CD14-positive monocyte (primary cell): ENCODE results near the gene SMURF2. TPM values are rescaled to one million over a fixed set of nuclear protein-coding genes. Genes with fewer than 3 reads are reported as not detected.
"Not testable (repeated sequence)": the region's sequence is repeated elsewhere in the genome, so short reads cannot be mapped to it uniquely, and the experiment has no call there.

Experiments
- DNase-seq, 3 donors: peaks; one replicate each; pipeline ENCODE4 v3.0.0-alpha.2; 2011 to 2022
- H2AFZ ChIP-seq: 2 replicates; pipeline ENCODE4 v1.6.0; 2012; ENCODE audit warnings: mild to moderate bottlenecking, low read depth, low read length, inconsistent platforms; ENCODE audit not compliant: insufficient read depth, poor library complexity, severe bottlenecking
- H3K27ac ChIP-seq, 2 donors: 1 replicate in 1 of 2; 2 replicates in 1 of 2; pipeline ENCODE4 v1.5.1; 2012 to 2013; ENCODE audit warnings: low read length in 2 of 2, control low read depth in 1 of 2, inconsistent platforms in 1 of 2, low read depth in 1 of 2, mild to moderate bottlenecking in 1 of 2
- H3K27me3 ChIP-seq, 2 donors: one replicate each; pipeline versions ENCODE4 v1.6.0 to v1.6.1; 2011 to 2013; ENCODE audit warnings: low read length in 2 of 2; ENCODE audit not compliant: control insufficient read depth in 2 of 2, insufficient read depth in 2 of 2
- H3K36me3 ChIP-seq, 2 donors: replicated peaks in 1 of 2; 1 replicate in 1 of 2; 2 replicates in 1 of 2; pipeline versions ENCODE4 v1.5.1 to v1.6.1; 2012 to 2013; ENCODE audit warnings: low read length in 2 of 2, control low read depth in 1 of 2, inconsistent platforms in 1 of 2, mild to moderate bottlenecking in 1 of 2; ENCODE audit not compliant: insufficient read depth in 2 of 2, control insufficient read depth in 1 of 2
- H3K4me1 ChIP-seq, 2 donors: 1 replicate in 1 of 2; 2 replicates in 1 of 2; pipeline versions ENCODE4 v1.5.1 to v1.6.1; 2012 to 2013; ENCODE audit warnings: low read length in 2 of 2, control low read depth in 1 of 2, inconsistent platforms in 1 of 2, mild to moderate bottlenecking in 1 of 2, moderate library complexity in 1 of 2; ENCODE audit not compliant: insufficient read depth in 2 of 2, control insufficient read depth in 1 of 2
- H3K4me2 ChIP-seq: replicated peaks from 2 replicates; pipeline ENCODE3; 2012; ENCODE audit warnings: low read length, moderate library complexity, mild to moderate bottlenecking; ENCODE audit not compliant: poor library complexity, severe bottlenecking; ENCODE audit errors: extremely low read depth
- H3K4me3 ChIP-seq, 3 experiments: fragments of 200-600 bp in 1 of 3; sonication (generic) in 1 of 3; replicated peaks in 1 of 3; 1 replicate in 2 of 3; 2 replicates in 1 of 3; pipeline ENCODE4 v1.5.1; 2011 to 2013; ENCODE audit warnings: low read length in 3 of 3, mild to moderate bottlenecking in 3 of 3, control low read depth in 2 of 3, low read depth in 2 of 3, inconsistent platforms in 1 of 3, moderate library complexity in 1 of 3
- H3K79me2 ChIP-seq: 2 replicates; pipeline ENCODE4 v1.6.0; 2012; ENCODE audit warnings: mild to moderate bottlenecking, control low read depth, inconsistent platforms, low read length, moderate library complexity; ENCODE audit not compliant: insufficient read depth
- H3K9ac ChIP-seq: 2 replicates; pipeline ENCODE4 v1.6.0; 2017; ENCODE audit warnings: low read length, mild to moderate bottlenecking; ENCODE audit not compliant: insufficient read depth, poor library complexity, severe bottlenecking
- H3K9me3 ChIP-seq, 2 donors: replicated peaks in 1 of 2; 1 replicate in 1 of 2; 2 replicates in 1 of 2; pipeline versions ENCODE4 v1.5.1 to v1.6.1; 2012 to 2013; ENCODE audit warnings: low read length in 2 of 2, control low read depth in 1 of 2; ENCODE audit not compliant: control insufficient read depth in 1 of 2, insufficient read depth in 1 of 2
- H4K20me1 ChIP-seq: 2 replicates; pipeline ENCODE4 v1.6.0; 2012; ENCODE audit warnings: mild to moderate bottlenecking, low read length, control low read depth, moderate library complexity; ENCODE audit not compliant: insufficient read depth
- H3K27ac Mint-ChIP-seq, 7 donors: one replicate each; pipeline ENCODE4 v1.8.0; 2020; ENCODE audit warnings: mild to moderate bottlenecking in 7 of 7, mixed read lengths in 7 of 7, moderate library complexity in 6 of 7, inconsistent platforms in 2 of 7
- H3K27me3 Mint-ChIP-seq, 3 donors: one replicate each; pipeline ENCODE4 v1.8.0; 2021 to 2022; ENCODE audit warnings: low read depth in 3 of 3, mild to moderate bottlenecking in 3 of 3, mixed read lengths in 3 of 3, moderate library complexity in 3 of 3, inconsistent platforms in 1 of 3
- H3K36me3 Mint-ChIP-seq, 2 donors: one replicate each; pipeline ENCODE4 v1.8.0; 2020; ENCODE audit warnings: mixed read lengths in 2 of 2, inconsistent platforms in 1 of 2, mild to moderate bottlenecking in 1 of 2
- H3K4me1 Mint-ChIP-seq: one replicate; pipeline ENCODE4 v1.8.0; 2020; ENCODE audit warnings: mild to moderate bottlenecking, mixed read lengths
- H3K4me3 Mint-ChIP-seq, 2 donors: one replicate each; pipeline ENCODE4 v1.8.0; 2020; ENCODE audit warnings: mild to moderate bottlenecking in 2 of 2, mixed read lengths in 2 of 2, moderate library complexity in 1 of 2
- H3K9me3 Mint-ChIP-seq, 7 donors: one replicate each; pipeline ENCODE4 v1.8.0; 2020 to 2022; ENCODE audit warnings: mixed read lengths in 7 of 7, mild to moderate bottlenecking in 6 of 7, moderate library complexity in 6 of 7, inconsistent platforms in 2 of 7
- WGBS: methylation state at CpG from one replicate; pipeline ENCODE4 v1.1.5; 2013; ENCODE audit warnings: missing lambda C conversion rate; ENCODE audit not compliant: insufficient coverage; 5-methylcytosine and 5-hydroxymethylcytosine counted together
- intact Hi-C, 2 donors: fragments of 100-400 bp; cut with micrococcal nuclease; formaldehyde crosslinking; loops; one replicate each; pipeline versions ENCODE4 v1.15.0 to v1.15.1; 2023
- polyA plus RNA-seq, 3 donors: library from polyadenylated mRNA; depleted of rRNA in 1 of 3; unstranded in 2 of 3; stranded (reverse) in 1 of 3; fragments of 300-500 nt in 2 of 3; fragments of >200 nt in 1 of 3; fragmentation: Illumina TruSeq in 2 of 3; gene quantifications; 1 replicate in 2 of 3; 2 replicates in 1 of 3; pipeline ENCODE4 v1.2.3, GENCODE V29; 2012 to 2021

The SMURF2 gene
- polyA plus RNA-seq, 3 donors: 2.2 to 12.9 (median 4.5) TPM

GRCh38 chr17:64667807-64668721 lies 6.0 kb upstream of the SMURF2 start:
- 92% methylated on average over 9 of the region's 14 CpGs for WGBS
- intact Hi-C loops, H3K9ac ChIP-seq, H3K9me3 Mint-ChIP-seq, H3K36me3 ChIP-seq, H3K79me2 ChIP-seq, H3K9me3 ChIP-seq, H3K36me3 Mint-ChIP-seq, H3K27me3 Mint-ChIP-seq, H4K20me1 ChIP-seq, H3K27ac Mint-ChIP-seq, H2AFZ ChIP-seq, H3K27ac ChIP-seq, H3K4me1 Mint-ChIP-seq, DNase-seq, H3K4me3 ChIP-seq, H3K4me2 ChIP-seq, H3K4me3 Mint-ChIP-seq, H3K27me3 ChIP-seq, H3K4me1 ChIP-seq: not testable (repeated sequence)

GRCh38 chr17:64664299-64664981 lies 2.3 kb upstream of the SMURF2 start:
- intact Hi-C loops: not testable (repeated sequence)

GRCh38 chr17:64663836-64664235 lies 1.7 kb upstream of the SMURF2 start:
- H3K4me2 ChIP-seq, DNase-seq, H3K9ac ChIP-seq, H3K27me3 Mint-ChIP-seq, H3K4me3 Mint-ChIP-seq, H2AFZ ChIP-seq, H3K4me3 ChIP-seq, H3K27ac Mint-ChIP-seq, H3K36me3 ChIP-seq, H3K27me3 ChIP-seq, H3K27ac ChIP-seq, intact Hi-C loops, H3K36me3 Mint-ChIP-seq, H3K9me3 ChIP-seq, H3K9me3 Mint-ChIP-seq: not testable (repeated sequence)
- peaks cover 24% of the 10 kb centered on the region for H3K4me1 Mint-ChIP-seq
- Histone ChIP-seq H3K79me2 (peaks cover 28% of the 10 kb centered on the region), H4K20me1 (peaks cover 19% of the 10 kb centered on the region), H3K4me1 (peaks cover 14 to 23% of the 10 kb centered on the region in 2 donors)
- WGBS: 98% methylated on average over 7 of the region's 12 CpGs

More at GRCh38 chr17:64664299-64664981, 2.3 kb upstream of the SMURF2 start:
- H3K27ac Mint-ChIP-seq, H3K4me3 Mint-ChIP-seq, H3K4me3 ChIP-seq, H3K9me3 Mint-ChIP-seq, H3K27me3 ChIP-seq, DNase-seq, H3K9ac ChIP-seq, H3K9me3 ChIP-seq, H3K36me3 ChIP-seq, H3K4me2 ChIP-seq, H3K27me3 Mint-ChIP-seq, H2AFZ ChIP-seq, H3K36me3 Mint-ChIP-seq, H3K27ac ChIP-seq: not testable (repeated sequence)
- H4K20me1 ChIP-seq: peaks cover 17% of the 10 kb centered on the region
- peaks cover 22% of the 10 kb centered on the region for H3K4me1 Mint-ChIP-seq
- H3K4me1 ChIP-seq: peaks cover 14 to 23% of the 10 kb centered on the region in 2 donors
- peaks cover 22% of the 10 kb centered on the region for H3K79me2 ChIP-seq
- WGBS: 100% methylated on average over 1 of the region's 6 CpGs
